GM19328 (cell line): Measurements from ENCODE around the gene ARHGAP27.
"Not testable (repeated sequence)": the region's sequence is repeated elsewhere in the genome, so short reads cannot be mapped to it uniquely, and the experiment has no call there.

Experiments
- ATAC-seq: cut with Tn5 transposase; IDR thresholded peaks from one replicate; pipeline ENCODE4 v1.9.1; 2021; ENCODE audit warnings: mild to moderate bottlenecking, moderate library complexity; ENCODE audit not compliant: unreplicated experiment

Gene ARHGAP27

DNA sequence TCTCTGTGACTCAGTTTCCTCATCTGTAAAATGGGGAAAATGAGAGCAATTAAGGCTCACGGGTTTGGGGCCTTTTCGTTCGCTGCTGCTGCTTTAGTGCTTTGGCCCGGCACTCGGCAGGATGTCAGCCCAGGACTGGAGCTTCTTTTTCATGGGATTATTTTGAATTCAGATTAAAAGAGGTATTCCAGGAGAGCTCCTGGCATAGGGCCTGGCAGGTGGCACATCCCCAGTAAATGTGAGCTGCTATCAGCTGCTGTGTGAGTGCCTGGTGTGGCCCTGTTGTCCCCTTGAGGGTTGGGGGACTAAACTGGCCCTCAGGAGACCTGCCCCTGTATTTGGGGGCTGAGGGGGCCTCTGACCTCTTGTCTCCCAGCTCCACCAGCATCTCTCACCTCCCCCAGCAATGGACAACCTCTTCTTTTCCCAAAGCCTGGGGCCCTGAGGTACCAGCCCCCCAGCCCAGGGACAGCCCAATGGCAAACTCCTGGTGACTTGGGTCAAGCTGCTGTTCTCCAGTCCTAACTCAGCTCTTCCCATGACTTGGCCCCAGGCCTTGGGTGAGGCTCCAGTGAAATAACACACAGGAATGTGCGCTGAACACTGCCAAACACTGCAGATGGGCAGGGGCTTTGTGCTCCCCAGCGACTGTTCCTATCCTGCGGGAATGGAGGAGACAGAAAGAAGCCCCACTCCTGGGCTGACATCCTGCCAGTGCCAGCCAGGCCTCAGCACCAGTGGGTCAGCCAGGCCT is 14.4 kb upstream of the ARHGAP27 start:
- ATAC-seq, result not testable (repeated sequence)

DNA sequence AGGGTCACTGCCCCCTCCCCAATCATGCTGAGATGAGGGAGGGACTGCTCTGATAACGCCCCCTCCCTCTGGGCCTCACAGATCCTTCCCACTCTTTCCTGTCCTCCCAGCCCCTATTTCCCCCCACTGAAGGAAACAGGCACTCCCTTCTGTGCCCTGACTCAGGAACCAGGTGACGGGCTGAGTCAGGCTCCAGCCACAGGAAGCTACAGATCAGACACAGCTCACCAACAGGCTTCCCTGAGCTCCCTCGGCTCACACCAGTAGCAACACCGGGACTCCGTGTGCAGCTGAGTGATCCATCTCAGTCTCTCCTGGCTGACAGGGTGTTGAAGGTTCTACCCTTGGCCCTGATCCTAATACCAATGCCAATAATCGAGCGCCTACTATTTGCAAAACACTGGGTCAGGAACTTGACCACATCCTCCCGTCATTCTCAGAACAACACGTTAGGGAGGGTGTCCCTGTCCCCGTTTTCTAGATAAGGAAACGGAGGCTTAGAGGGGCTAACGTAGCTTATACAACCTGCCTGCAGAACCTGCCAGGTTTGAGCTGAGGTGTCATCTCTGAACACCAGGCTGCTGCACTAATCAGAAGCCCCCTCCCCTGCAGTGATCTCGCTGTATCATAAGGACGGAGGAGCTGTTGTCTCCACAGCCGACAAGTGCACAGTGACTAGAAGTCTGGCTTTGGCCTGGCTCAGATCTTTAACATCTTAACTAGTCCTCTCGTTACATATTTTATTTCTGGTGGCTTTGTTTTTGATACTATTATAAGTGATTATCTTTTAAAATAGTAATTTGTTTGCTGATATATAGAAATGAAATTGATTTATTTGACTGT is 13.5 kb upstream of the ARHGAP27 start:
- ATAC-seq, result not testable (repeated sequence)

GRCh38 chr17:45444856-45445820 is 12.5 kb upstream of the ARHGAP27 start:
- ATAC-seq, result not testable (repeated sequence)

GRCh38 chr17:45444301-45444700 is 11.6 kb upstream of the ARHGAP27 start:
- not testable (repeated sequence) for ATAC-seq

- not testable (repeated sequence) for ATAC-seq
Observed at GRCh38 chr17:45443371-45444260, 10.9 kb upstream of the ARHGAP27 start.

DNA sequence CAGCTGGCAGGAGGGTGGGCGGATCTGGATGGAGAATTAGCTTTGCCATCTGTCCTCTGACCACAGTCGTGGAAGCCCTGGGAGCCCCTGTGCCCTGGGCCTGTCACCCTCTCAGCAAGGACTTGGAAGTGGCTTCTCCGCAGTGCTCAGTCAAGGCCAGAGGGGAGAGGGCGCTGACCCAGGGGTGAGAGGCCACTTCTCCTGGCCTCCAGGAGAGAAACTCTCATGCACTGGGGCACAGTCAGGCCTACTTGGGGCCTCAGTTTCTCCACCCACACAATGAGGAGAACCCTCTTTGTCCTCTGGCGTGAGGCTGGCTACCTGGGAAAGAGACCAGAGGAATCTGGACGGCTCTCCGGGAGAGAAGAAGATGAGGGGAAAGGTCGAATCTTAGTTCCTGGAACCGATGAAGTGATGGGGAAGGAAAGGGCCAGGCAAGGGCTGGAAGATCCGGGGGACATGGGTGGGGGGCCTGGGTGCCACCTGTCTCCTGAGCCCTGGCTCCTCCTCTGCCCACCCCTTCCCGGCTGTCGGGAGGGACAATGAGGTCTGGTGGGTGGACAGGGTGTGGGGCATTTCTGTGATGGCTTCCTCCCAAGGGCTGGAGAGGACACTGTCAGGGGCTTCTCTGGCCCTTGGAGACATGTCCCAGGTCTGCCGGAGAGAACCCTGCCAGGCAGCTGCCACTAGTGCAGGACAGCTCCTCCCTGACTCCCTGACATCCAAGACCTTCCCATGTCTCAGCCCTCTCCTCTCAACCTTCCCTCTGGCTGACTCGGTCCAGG is 9.0 kb upstream of the ARHGAP27 start:
- ATAC-seq, result no peak

DNA sequence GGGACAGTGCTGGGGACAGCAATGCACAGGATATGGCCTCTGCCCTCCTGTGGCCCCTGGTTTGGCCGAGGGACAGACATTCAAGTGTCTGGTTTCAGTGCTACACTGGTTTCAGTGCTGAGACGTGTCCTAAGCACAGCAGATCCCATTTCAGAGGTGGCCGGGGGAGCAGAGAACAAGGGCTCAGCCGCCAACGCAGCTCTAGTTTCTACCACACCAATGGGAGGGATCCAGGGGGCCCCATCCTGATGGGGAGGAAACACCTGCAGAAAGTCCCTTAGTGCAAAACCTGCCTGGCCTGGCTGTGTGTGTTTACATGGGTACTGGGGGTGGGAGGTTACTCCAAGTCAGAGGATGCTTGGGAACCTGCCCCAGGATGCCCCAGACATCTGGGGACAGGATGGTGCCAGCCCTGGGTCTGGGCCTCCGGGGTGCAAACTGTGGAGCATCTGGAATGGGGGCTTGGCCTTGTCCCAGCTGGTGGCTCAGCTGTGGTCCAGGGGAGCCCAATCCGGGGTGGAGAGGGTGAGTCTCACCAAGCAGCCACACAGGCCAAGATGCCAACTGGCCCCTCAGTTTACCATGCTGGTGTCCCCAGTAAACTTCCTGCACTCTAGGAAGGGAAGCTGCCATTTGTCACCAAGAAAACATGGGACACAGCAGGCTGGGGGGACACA is 8.3 kb upstream of the ARHGAP27 start:
- not testable (repeated sequence) for ATAC-seq

- no peak for ATAC-seq
Observed at GRCh38 chr17:45440161-45440778, 7.6 kb upstream of the ARHGAP27 start.

- ATAC-seq, result no peak
Observed at GRCh38 chr17:45438931-45439610, 6.4 kb upstream of the ARHGAP27 start.

DNA sequence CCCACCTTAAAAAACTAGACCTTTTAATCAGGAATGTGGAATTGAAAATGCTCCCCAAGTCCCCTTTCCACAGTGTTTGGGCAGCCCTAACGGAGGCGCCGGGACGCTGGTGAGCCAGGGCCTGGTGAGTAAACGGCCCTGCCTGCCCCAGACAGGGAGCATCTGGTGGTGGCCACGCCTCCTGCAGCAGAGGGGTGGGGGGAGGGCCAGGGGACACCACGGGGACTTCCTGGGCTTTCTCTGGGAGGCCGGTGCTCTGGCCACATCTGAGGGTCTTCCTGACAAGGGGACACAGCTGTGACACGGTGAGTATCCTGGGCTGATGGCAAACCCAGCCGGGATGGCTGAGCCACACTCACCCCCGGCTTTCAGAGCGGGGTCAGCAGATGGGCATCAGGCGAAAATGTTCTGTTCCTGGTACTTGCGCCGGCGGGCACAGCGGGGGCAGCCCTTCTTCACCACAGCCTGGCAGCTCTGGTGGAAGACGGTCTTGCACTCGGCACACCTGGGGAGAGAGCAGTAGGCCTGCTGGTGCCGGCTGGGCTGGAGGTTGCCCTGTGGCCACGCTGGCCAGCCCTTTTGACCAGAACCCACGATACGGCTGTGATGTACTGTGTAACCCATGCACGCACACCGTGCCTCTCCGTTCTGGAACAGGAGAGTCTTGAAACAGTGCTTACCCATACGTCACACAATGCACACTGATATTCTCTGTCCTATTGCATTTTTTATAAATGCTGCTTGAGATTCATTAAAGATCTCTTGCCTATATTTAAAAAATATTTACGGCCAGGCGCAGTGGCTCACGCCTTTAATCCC is 5.0 kb upstream of the ARHGAP27 start:
- ATAC-seq, result no peak

- ATAC-seq, result no peak
Observed at GRCh38 chr17:45436625-45437464, 4.2 kb upstream of the ARHGAP27 start.

GRCh38 chr17:45436161-45436560 is 3.5 kb upstream of the ARHGAP27 start:
- no peak for ATAC-seq

DNA sequence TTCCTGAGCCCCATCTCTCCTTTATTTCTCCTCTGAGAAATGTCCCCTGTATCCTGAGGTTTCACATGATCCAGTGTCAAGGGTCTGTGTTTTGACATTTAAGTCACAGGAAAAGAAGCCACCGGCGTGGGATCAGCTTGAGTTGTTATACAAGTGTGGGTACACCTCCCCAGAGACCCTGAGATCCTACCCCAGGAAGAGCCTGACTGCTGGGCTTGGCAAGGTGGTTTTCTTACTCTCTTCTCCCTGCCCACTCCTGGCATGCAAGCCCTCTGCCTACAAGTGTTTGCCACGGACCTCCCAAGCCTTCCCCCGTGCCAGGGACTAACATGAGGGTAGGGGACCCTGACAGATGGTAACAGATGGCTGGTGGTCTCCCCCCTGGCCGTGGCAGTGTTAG is 2.8 kb upstream of the ARHGAP27 start:
- no peak for ATAC-seq

DNA sequence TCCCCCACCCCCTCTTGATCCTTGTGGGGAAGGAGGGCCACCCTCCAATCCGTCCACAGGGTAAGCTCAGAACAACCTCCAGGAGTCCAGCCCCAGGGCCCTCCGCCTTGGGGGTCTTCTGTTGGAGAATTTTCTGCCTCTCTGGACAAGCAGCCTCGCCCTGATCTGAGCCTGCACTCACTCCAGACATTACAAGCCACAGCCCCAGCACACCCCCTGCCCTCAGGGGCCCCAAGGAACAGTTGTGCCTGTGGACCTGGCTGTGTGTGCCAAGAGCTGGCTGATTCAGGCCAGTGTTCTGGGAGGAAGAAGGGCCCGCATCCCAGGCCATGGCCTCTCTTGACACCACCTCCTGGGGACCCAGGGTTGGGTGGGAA is 477 bp upstream of the ARHGAP27 start:
- ATAC-seq, result no peak

DNA sequence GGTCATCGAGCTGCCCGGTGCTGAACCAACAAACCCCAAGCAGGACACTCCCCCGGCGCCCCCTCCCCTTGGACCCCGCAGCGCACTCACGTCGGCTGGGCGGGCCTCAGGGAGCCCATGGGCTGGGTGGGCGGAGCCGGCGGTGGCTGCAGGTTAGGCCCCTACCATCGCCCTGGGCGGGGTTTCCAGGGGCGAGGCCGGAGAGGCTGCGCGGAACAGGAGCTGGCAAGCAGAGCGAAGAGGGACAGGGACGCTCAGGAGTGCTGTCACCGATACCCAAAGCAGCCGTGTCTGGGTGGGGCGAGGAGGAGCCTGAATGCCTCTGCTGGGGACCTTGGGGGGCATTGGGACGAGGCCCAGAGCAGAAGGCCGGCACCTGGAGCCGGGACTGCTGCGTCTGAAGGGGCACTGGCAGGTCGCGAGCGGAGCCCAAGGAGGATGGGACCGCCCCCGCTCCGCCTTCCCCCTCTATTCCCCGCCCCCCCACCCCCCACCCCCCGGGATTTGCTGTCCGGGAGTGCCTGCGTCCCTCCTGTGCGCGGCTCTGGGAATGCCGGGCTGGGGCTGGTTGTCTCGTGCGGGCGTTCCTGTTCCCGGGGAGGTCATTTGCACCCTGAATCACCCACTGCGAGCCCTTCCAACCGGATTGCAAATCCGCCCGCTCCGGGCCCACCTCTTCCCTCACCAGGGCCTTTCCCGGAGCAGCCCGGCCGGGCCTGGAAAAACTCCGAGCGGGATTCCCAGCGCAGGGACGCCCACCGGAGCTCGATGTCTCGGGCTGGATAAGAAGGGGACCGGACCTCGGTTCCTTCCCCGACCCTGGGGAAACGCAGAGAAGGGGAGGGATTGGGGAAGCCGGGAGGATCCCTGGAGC is 902 bp downstream of the ARHGAP27 start:
- no peak for ATAC-seq
